ENCODE measurements around the gene KIRREL2. TPM values are rescaled to one million over a fixed set of nuclear protein-coding genes. Genes with fewer than 3 reads are reported as not detected.
A peak's percentile ranks its signal among the peaks of the same experiment; 100 is the strongest.

Gene KIRREL2
- total RNA-seq, 2 experiments from 2014 or later = 1.4 to 2.2 TPM

- BruUV-seq (replicated peaks) = no TSS peak
- DNase-seq (ENCODE audit: low spot score) = no peak
- ChIA-PET CTCF (ENCODE audit: unreplicated experiment) (no interaction called here), POLR2A (no interaction called here)
- H3K9me2 ChIP-seq (ENCODE audit: insufficient read depth, low read length) = no peaks in the 10 kb centered on the region
- H2AFZ ChIP-seq (ENCODE audit: low read length) = no peak overlapping the region
- peaks cover 19% of the 10 kb centered on the region for H3K4me1 ChIP-seq (ENCODE audit: insufficient read depth, low read length, poor library complexity, severe bottlenecking)
- intact Hi-C loops (cut with micrococcal nuclease; ENCODE audit: unreplicated experiment) = no loop called here
- no peak overlapping the region for H3K4me3 ChIP-seq (ENCODE audit: low read depth, low read length, poor library complexity, severe bottlenecking)
- no peaks in the 10 kb centered on the region for H4K20me1 ChIP-seq (ENCODE audit: insufficient read depth, low read length)
- no peak for TF ChIP-seq EZH2phosphoT487 (IDR thresholded peaks at IDR 0.05; ENCODE audit: borderline replicate concordance, low read depth, low read length)
- TF ChIP-seq, protein P1, sequence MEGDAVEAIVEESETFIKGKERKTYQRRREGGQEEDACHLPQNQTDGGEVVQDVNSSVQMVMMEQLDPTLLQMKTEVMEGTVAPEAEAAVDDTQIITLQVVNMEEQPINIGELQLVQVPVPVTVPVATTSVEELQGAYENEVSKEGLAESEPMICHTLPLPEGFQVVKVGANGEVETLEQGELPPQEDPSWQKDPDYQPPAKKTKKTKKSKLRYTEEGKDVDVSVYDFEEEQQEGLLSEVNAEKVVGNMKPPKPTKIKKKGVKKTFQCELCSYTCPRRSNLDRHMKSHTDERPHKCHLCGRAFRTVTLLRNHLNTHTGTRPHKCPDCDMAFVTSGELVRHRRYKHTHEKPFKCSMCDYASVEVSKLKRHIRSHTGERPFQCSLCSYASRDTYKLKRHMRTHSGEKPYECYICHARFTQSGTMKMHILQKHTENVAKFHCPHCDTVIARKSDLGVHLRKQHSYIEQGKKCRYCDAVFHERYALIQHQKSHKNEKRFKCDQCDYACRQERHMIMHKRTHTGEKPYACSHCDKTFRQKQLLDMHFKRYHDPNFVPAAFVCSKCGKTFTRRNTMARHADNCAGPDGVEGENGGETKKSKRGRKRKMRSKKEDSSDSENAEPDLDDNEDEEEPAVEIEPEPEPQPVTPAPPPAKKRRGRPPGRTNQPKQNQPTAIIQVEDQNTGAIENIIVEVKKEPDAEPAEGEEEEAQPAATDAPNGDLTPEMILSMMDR (conservative IDR thresholded peaks at IDR 0.05; ENCODE audit: low read length) = no peak
- H3K27ac ChIP-seq (ENCODE audit: low read depth, low read length, poor library complexity, severe bottlenecking) = no peak overlapping the region
- H3K36me3 ChIP-seq (ENCODE audit: insufficient read depth, low read length) = no peaks in the 10 kb centered on the region
- H3K9me3 ChIP-seq (ENCODE audit: low read length) = no peaks in the 10 kb centered on the region
- H3K79me2 ChIP-seq (ENCODE audit: insufficient read depth, low read depth, low read length) = no peaks in the 10 kb centered on the region
- 0 out of 2 replicates have a peak overlapping the region, but pooled peaks have one; percentile 74 for H3K4me2 ChIP-seq (ENCODE audit: low read length)
Measured at GRCh38 chr19:35858311-35858710, 1.6 kb downstream of the KIRREL2 start.

DNA sequence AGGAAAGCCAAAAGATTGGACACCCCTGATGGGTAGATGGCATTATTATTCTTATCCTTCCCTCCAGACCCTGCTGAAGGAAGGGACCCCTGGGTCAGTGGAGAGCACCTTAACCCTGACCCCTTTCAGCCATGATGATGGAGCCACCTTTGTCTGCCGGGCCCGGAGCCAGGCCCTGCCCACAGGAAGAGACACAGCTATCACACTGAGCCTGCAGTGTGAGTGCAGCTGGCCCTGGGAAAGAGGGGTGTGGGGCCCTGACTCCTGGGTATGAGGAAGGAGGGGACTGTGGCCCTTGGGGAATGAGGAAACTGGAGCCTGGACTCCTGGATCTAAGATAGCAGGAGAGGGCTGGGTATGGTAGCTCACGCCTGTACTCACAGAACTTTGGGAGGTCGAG lies 2.7 kb downstream of the KIRREL2 start:
- H3K9me2 ChIP-seq (ENCODE audit: insufficient read depth, low read length) = no peaks in the 10 kb centered on the region
- H3K9me3 ChIP-seq (ENCODE audit: low read length) = no peaks in the 10 kb centered on the region
- no peaks in the 10 kb centered on the region for H4K20me1 ChIP-seq (ENCODE audit: insufficient read depth, low read length)
- DNase-seq (ENCODE audit: low spot score) = no peak
- no peaks in the 10 kb centered on the region for H3K36me3 ChIP-seq (ENCODE audit: insufficient read depth, low read length)
- peaks cover 19% of the 10 kb centered on the region for H3K4me1 ChIP-seq (ENCODE audit: insufficient read depth, low read length, poor library complexity, severe bottlenecking)
- H3K79me2 ChIP-seq (ENCODE audit: insufficient read depth, low read depth, low read length) = no peaks in the 10 kb centered on the region
- POLR2A ChIA-PET = no interaction called here
- no peak overlapping the region for H2AFZ ChIP-seq (ENCODE audit: low read length)
- intact Hi-C loops (cut with micrococcal nuclease; ENCODE audit: unreplicated experiment) = no loop called here
- no peak overlapping the region for H3K27ac ChIP-seq (ENCODE audit: low read depth, low read length, poor library complexity, severe bottlenecking)
- H3K4me2 ChIP-seq (ENCODE audit: low read length) = no peak overlapping the region
- TF ChIP-seq EZH2phosphoT487 (IDR thresholded peaks at IDR 0.05; ENCODE audit: borderline replicate concordance, low read depth, low read length) = no peak
- TF ChIP-seq, protein P1 (conservative IDR thresholded peaks at IDR 0.05; ENCODE audit: low read length) = no peak
- CTCF ChIA-PET (ENCODE audit: unreplicated experiment) = no interaction called here
- no TSS peak for BruUV-seq (replicated peaks)
- H3K4me3 ChIP-seq (ENCODE audit: low read depth, low read length, poor library complexity, severe bottlenecking) = no peak overlapping the region

DNA sequence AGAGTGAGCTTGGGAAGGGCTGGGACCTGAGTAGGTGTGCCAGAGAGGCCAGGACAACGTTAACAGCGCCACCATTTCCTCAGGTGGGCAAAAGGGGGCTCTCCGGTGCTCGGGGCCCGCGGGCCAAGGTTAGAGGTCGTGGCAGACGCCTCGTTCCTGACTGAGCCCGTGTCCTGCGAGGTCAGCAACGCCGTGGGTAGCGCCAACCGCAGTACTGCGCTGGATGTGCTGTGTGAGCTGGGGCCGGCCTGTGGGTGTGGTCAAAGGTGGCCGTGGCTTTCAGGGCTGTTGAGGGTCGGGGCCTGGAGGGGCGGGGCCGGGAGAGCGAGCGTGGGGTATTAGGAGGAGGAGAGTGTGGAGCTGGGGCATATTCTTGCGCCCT lies 3.7 kb downstream of the KIRREL2 start:
- peaks cover 19% of the 10 kb centered on the region for H3K4me1 ChIP-seq (ENCODE audit: insufficient read depth, low read length, poor library complexity, severe bottlenecking)
- TF ChIP-seq, protein P1 (conservative IDR thresholded peaks at IDR 0.05; ENCODE audit: low read length) = no peak
- no peak for TF ChIP-seq EZH2phosphoT487 (IDR thresholded peaks at IDR 0.05; ENCODE audit: borderline replicate concordance, low read depth, low read length)
- H3K9me2 ChIP-seq (ENCODE audit: insufficient read depth, low read length) = no peaks in the 10 kb centered on the region
- H2AFZ ChIP-seq (ENCODE audit: low read length) = no peak overlapping the region
- ChIA-PET CTCF (ENCODE audit: unreplicated experiment) (no interaction called here), POLR2A (no interaction called here)
- intact Hi-C loops (cut with micrococcal nuclease; ENCODE audit: unreplicated experiment) = no loop called here
- H3K27ac ChIP-seq (ENCODE audit: low read depth, low read length, poor library complexity, severe bottlenecking) = no peak overlapping the region
- H3K79me2 ChIP-seq (ENCODE audit: insufficient read depth, low read depth, low read length) = no peaks in the 10 kb centered on the region
- H3K36me3 ChIP-seq (ENCODE audit: insufficient read depth, low read length) = no peaks in the 10 kb centered on the region
- no peaks in the 10 kb centered on the region for H4K20me1 ChIP-seq (ENCODE audit: insufficient read depth, low read length)
- H3K9me3 ChIP-seq (ENCODE audit: low read length) = no peaks in the 10 kb centered on the region
- BruUV-seq (replicated peaks) = no TSS peak
- no peak overlapping the region for H3K4me2 ChIP-seq (ENCODE audit: low read length)
- no peak overlapping the region for H3K4me3 ChIP-seq (ENCODE audit: low read depth, low read length, poor library complexity, severe bottlenecking)
- DNase-seq (ENCODE audit: low spot score) = no peak

Measured in OCI-LY7 (cell line).